Measurements from ENCODE around the gene BTF3L4.
"Not testable (repeated sequence)": the region's sequence is repeated elsewhere in the genome, so short reads cannot be mapped to it uniquely, and the experiment has no call there.

BTF3L4 gene

DNA sequence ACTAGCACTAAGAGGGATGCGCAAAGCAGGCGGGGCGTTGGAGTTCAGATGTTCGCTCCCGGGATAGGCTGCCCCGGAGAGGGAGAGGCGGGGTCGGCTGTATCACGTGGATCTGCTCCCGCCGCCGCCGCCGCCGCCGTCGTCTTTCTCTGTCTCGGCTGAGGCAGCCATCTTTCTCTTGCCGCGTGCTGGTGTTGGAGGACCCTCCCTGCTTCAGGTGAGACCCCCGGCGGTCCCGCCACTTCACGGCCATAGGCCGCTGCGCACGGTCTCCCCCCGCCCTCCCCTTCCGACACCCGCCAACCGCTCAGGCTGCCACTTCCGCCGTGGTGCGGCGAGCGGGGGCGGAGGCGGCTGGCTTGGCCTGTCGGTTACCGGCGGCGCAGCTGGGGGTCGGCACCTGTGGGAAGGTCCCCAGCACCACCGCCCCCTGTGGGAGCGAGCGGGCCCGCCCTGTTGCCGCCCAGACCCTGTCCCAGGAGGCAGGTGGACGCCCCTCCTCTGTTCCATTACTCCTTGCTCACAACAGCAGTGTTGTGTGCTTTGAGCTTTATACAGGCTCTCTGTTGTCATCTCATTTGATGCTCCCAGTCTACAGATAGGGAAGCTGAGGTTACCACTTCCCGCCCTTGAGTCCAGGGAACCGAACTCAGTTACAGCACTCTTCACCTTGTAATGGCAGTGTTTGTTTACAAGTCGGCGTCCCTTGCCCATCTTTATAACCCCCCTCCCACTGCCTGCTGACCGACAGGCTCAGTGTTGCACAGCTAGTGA lies at the start of gene BTF3L4:
Gene BTF3L4 (plus strand): TSS at position 133 of the 774 bp plus-strand sequence. CDS start 3,553 bp downstream, outside the sequence.
- DNase-seq (ENCODE audit: low read depth in 2 of 2) = peak; percentile 88 to 89

GRCh38 chr1:52007215-52008002 lies 48.7 kb upstream of the BTF3L4 start:
- no peak for DNase-seq (ENCODE audit: low read depth in 2 of 2)

DNA sequence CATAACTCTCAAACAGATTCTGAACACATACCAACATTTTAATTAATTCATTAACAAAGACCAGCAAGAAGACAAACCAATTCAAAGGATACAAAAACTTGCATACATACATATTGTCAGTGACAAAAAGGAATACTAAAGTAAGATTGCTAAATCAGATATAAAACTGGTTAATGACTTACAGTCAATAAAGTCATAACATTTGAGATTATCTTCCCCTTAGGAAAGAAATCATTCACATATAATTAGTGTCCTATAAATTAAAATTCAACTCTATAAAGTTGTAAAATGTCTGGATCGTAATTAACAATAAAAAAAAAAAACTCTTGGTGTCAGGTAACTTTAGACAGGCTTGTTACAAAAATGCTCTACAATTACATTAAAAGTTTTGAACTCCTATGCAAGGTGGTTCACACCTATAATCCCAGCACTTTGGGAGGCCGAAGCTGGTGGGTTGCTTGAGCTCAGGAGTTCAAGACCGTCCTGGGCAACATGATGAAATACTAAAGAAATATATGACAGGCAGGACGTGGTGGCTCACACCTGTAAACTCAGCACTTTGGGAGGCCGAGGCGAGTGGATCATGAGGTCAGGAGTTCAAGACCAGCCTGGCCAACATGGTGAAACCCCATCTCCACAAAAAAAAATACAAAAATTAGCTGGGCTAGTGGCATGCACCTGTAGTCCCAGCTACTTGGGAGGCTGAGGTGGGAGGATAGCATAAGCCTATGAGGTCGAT lies 47.9 kb upstream of the BTF3L4 start:
- no peak for DNase-seq (ENCODE audit: low read depth in 2 of 2)

- DNase-seq (ENCODE audit: low read depth in 2 of 2) = no peak
Observed at GRCh38 chr1:52022133-52022532, 34.0 kb upstream of the BTF3L4 start.

DNA sequence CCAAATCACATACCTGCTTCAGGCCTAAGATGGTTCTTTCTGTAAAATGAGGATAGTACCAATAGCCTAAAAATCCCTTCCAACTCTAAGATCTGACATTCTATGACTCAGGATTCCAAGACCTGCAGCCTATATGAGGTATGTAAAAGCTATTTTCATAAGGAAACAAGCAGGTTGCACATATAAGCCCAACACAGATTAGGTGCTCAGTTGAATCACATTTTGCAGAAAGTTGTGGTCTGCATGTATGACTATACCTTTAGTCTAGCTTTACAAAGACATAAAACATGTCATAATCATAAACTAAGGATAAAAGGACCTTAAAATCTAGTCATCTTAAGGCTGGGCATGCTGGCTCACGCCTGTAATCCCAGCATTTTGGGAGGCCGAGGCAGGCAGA lies 29.8 kb upstream of the BTF3L4 start:
- no peak for DNase-seq (ENCODE audit: low read depth in 2 of 2)

- DNase-seq (ENCODE audit: low read depth in 2 of 2) = no peak
Observed at GRCh38 chr1:52028328-52028727, 27.8 kb upstream of the BTF3L4 start.

DNA sequence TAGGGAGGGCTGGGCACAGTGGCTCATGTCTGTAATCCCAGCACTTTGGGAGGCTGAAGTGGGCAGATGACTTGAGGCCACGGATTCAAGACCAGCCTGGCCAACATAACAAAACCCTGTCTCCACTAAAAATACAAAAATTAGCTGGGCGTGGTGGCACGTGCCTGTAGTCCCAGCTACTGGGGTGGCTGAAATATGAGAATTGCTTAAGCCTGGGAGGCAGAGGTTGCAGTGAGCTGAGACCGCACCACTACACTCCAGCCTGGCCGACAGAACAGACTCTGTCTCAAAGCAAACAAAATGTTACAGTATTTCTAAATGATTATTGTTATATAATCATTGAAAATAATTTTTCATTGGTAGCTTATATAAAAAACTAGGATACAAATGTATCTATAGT lies 27.3 kb upstream of the BTF3L4 start:
- not testable (repeated sequence) for DNase-seq (ENCODE audit: low read depth in 2 of 2)

- no peak for DNase-seq (ENCODE audit: low read depth in 2 of 2)
Observed at GRCh38 chr1:52032124-52032784, 23.8 kb upstream of the BTF3L4 start.

GRCh38 chr1:52032785-52033131 lies 23.3 kb upstream of the BTF3L4 start:
- no peak for DNase-seq (ENCODE audit: low read depth in 2 of 2)

DNA sequence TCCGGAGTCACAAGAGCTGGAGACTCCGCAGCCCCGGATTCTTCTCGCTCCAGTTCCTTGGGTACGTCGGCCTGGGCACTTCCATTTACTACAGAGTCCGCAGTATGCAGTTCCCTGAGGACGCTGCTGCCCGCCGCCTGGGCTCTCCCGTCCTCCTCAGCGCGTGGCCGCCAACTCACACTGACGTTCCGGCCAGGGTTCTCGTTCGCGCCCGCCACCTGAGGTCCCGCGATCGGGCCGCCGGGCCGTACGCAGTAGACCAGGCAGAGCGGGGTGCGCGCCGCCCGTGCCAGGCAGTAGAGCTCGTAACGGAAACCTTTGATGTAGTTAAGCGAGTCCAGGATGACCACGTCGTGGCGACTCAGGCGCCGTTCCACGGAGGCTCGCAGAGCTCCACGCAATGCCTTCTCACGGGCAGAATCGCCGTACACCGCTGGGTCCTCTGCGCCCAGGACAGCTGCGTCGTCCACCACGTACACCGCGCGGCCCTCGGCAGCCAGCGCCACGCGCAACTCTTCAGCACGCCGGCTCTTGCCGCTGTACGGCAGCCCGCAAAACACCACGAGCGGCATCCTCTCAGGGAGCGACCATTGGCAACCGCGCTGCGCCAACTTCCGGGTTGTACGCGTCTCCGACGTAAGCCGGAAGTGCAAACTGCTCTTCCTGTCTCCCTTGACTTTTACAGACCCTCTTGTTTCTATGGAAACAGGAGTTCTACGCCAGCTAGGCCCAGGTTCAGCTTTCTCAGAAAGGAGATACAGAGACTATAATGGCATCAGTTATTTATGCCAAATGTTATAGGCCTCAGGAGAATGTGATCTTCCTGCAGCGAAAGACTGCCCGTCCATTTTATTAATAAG lies 22.7 kb upstream of the BTF3L4 start, which contains the start of gene KTI12:
Gene KTI12 (minus strand): TSS at position 621 of the 860 bp plus-strand sequence. CDS start 49 bp downstream, at position 572.
- DNase-seq (ENCODE audit: low read depth in 2 of 2) = peak; percentile 65 to 72

- no peak for DNase-seq (ENCODE audit: low read depth in 2 of 2)
Observed at GRCh38 chr1:52034050-52034384, 22.1 kb upstream of the BTF3L4 start.

DNA sequence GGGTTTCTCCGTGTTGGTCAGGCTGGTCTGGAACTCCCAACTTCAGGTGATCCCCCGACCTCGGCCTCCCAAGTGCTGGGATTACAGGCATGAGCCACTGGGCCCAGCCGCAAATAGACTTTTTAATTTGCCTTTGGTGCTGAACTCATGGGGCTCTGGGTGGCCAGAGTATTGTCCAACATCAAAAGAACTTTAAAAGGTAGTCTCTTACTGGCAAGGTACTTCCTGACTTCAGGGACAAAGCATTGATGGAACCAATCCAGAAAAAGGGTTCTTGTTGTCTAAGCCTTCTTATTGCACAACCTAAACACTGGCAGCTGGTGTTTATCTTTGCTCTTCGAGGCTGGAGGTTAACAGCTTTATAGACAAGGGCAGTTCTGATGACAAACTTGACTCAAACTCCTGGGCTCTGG lies 18.7 kb upstream of the BTF3L4 start:
- no peak for DNase-seq (ENCODE audit: low read depth in 2 of 2)

DNA sequence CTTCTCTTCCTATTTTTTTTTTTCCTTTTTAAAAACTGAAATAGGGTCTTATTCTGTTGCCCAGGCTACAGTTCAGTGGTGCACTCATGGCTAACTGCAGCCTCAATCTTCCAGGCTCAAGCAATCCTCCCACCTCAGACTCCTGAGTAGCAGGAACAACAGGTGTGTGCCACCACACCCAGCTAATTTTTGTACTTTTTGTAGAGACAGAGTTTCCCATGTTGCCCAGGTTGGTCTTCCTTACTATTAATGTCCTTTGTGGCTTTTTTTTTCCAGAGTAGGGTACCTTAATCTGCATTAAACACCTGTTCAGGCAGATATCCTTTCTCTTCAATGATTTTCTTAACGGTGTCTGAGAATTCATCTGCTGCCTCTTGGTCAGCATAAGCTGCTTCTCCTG lies 18.2 kb upstream of the BTF3L4 start:
- DNase-seq (ENCODE audit: low read depth in 2 of 2) = no peak

DNA sequence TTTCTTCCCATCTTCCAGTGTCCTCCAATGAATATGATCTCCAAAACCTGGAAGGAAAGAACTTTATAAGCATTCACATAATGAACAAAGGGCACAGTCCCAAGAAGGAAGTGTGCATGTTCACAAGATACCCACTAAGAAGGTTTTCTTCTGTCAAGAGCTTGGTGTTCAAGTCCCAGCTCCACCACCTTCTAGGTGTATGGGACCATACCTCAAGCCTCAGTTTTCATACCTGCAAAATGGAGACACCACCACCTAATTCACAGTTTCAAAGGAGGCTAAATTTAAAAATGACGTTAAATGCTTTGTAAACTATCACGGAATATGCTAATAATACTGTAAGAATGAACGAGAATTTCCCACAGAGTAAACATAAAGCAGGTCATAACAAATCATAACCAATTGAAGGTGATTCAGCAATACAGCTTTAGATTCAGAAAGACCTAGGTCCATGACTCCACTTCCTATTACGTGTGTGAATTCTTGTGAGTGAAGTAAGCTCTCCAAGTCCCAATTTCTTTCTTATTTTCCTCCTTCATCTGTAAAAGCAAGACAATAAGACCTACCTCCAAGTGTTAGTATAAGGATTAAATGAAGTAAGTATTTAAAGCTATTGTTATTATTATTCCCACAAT lies 14.4 kb upstream of the BTF3L4 start:
- DNase-seq (ENCODE audit: low read depth in 2 of 2) = no peak

DNA sequence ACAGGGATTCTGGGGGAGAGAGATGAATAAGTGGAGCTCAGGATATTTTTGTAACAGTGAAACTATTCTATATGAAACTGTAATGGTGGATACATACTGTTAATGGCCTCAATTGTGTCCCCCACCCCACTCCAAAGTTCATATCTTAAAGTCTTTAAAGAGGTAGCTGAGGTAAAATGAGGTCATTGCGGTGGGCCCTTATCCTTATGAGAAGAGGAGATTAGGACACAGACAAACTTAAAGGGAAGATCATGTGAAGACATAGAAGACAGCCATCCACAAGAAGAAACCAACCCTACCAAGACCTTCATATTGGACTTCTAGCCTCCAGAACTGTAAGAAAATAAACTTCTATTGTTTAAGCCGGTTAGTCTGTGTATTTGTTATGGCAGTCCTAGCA lies 10.9 kb upstream of the BTF3L4 start:
- no peak for DNase-seq (ENCODE audit: low read depth in 2 of 2)

DNA sequence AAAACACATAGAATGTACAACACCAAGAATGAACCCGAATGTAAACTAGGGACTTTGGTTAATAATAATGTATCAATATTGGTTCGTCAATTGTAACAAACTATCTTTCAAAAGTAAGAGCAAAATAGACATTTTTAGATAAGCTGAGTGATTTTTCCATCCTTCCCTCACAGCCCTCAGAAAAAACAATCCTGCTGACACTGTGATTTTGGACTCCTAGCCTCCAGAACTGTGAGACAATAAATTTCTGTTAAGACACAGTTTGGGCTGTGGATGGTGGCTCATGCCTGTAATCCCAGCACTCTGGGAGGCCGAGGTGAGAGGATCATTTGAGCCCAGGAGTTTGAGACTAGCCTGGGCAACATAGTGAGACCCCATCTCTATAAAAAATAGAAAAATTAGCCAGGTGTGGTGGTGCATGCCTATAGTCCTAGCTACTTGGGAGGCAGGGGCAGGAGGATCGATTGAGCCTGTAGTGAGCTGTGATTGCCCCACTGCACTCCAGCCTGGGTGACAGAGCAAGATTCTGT lies 10.4 kb upstream of the BTF3L4 start:
- not testable (repeated sequence) for DNase-seq (ENCODE audit: low read depth in 2 of 2)

DNA sequence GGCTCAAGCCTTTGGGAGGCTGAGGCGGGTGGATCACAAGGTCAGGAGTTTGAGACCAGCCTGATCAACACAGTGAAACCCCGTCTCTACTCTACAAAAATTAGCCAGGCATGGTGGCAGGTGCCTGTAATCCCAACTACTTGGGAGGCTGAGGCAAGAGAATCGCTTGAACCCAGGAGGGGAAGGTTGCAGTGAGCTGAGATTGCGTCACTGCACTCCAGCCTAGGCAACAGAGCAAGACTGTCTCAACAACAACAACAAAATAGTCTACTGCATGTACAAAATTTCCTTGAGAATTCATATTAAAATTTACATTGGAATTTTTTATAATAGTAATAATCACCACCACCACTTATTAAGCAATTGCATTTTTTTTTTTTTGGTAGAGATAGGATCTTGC lies 6.8 kb upstream of the BTF3L4 start:
- not testable (repeated sequence) for DNase-seq (ENCODE audit: low read depth in 2 of 2)

DNA sequence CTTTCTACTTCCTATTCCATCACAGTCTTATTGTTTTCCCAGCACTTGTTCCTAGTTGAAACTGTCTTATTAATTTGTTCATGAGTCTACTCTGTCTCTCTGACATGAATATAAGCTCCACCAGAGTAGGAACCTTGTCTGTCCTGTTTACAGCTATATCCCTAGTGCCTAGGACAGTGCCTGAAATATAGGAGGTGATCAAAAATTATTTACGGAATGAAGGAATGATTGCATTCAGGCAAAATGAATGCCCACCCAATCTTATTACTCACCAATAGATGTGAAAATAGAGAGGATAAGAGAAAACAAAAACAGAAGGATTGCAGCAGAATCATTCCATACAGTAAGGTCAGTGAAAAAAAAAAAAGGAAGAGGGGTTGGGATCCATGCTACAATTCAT lies 2.2 kb upstream of the BTF3L4 start:
- DNase-seq (ENCODE audit: low read depth in 2 of 2) = no peak

DNA sequence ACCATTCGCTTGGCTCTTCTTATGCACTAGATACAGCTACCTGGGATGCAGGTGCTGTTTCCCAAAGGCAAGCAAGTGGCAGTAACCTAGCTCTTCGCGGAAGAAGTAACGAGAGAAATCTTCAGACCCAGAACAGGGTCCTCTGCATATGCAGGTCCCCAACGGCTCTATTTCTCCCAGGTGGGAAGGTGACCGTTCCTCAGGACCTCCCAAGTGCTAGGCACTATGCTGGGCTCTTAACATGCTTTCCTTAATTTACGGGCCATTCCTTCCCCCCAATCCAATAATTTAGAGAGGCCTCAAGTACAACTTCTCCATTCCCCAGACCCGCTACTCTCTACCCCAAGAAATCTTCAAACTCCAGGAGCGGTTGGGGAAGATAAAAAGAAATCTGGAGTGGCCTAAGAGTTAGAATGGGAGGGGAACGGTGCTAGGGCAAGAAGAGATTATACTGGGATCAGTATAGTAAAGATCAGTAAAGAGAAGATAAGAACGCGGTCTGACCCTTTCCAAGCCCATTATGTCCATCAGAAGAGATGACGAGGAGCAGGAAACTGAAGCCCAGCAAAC lies 1.5 kb upstream of the BTF3L4 start:
- DNase-seq (ENCODE audit: low read depth in 2 of 2) = peak in 1 of 2 donors; percentile 0
